GM18507 (cell line): ENCODE data around the gene TTC27.
"Not testable (repeated sequence)": the region's sequence is repeated elsewhere in the genome, so short reads cannot be mapped to it uniquely, and the experiment has no call there.

Source experiments
- DNase-seq: peaks from one replicate; pipeline ENCODE4 v3.0.0; 2011; ENCODE audit warnings: low read depth; ENCODE audit not compliant: insufficient read length; ENCODE audit errors: extremely low spot score
- FAIRE-seq: peaks from 2 replicates; lab custom pipeline; 2011; peaks lifted over from hg19 to GRCh38; lab: Jason Lieb, UNC

Gene TTC27

DNA sequence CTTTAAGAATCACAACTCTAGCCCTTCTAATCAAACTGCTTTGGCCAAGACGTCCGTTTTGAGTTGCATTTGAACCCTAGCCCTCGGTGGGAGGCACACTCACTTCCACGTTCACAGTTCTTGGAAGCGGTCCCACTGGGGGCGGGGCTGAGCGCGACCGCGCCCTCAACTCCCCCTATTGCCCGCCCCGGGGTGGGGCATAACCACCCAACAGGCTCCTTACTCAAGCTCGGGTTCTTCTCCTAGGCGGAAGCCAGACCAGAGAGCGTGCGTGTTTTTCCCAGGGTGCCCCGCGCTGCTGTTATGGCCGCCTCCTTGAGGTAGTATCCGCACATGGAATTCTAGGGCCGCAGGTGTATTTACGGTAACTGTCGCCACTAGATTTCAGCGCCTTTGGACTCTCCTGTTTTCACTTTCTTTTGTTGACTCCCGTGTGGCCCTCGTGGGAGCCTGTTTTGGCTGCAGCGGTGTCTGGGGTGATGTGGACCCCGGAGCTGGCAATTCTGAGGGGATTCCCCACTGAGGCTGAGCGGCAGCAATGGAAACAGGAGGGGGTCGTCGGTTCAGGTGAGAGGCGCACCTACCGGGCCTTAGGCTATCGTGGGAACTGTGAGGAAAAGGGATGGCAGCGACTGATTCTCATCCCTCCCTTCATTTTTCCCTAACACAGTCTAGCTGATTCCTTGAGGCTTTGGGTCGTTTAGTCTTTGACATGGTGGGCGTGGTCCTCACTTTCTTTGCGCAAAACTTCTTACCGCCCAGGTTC, at the start of gene TTC27:
TTC27 (plus strand) TSS at position 237 of the 766 bp plus-strand sequence; CDS start at position 480, 243 bp downstream.
- DNase-seq (peak; percentile 88), FAIRE-seq (peak; percentile 98)

DNA sequence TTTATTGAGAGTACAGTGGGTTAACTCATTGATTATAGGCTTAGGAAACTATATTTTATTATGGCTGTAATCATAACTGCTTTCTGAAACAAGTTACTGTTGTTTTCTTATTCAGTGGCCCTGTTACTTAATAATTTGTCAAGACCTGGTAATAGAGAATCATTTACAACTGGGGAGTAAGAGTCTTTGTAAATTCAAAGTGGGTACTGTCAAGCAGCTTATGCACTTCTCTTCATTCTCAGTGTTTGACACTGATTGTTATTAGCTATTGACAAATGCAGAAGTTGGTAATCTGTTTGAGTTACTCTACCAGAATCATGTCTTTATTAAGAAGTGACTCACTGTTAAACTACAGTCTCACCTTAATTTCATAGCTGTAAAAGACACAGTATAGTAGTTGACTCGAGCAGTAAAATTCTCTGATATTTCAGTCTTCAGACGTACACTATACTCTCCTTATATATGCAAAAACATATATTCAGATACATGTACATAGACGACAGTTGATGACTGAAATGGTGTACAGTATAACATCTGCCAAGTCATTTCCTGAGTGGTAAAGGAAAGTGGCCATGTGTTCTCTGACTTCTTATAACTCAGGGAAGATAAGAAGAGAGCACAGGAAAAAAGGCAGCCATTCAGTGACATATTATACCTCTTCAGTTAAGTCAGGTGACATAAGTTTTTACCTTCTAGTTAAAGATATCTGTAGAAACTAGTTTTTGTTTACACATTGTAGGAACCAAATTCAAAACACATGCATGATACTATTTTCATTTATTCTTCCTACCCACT, 36.0 kb upstream of the TTC27 start:
- DNase-seq, result no peak
- FAIRE-seq, result peak; percentile 29

DNA sequence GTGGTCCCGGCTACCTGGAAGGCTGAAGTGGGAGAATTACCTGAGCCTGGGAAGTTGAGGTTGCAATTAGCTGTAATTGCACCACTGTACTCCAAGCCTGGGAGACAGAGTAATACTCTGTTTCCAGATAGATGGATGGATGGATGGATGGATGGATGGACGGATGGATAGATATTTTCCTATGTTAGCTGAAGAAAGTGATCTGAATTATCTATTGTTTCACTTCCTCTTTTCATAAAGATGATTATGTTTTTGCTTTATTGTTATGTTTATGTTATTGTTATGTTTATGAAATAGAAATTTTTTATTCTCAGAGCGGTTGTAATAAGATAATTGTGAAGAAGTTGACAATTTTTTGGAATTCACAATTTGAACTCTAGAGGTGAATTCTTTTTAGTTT, 33.3 kb upstream of the TTC27 start:
- no peak for FAIRE-seq

DNA sequence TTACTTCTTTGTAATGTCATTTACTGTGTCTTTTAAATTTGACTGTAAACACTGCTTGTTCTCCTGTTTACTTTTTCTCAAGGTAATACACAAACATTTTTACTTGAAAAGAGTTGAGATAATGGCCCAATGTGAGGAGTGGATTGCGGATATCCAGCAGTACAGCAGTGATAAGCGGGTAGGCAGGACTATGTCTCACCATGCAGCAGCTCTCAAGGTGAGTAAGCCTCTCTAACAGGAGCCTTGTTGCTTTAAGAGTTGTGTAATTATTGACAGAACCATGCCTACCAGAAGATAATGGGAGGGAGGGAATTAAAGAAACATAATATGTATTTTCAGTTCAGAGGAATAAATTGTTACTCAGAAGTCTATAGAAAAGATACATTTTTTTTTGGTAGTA, 16.5 kb upstream of the TTC27 start:
- no peak for DNase-seq
- no peak for FAIRE-seq

More for the DNA sequence above, 33.3 kb upstream of the TTC27 start:
- no peak for DNase-seq

DNA sequence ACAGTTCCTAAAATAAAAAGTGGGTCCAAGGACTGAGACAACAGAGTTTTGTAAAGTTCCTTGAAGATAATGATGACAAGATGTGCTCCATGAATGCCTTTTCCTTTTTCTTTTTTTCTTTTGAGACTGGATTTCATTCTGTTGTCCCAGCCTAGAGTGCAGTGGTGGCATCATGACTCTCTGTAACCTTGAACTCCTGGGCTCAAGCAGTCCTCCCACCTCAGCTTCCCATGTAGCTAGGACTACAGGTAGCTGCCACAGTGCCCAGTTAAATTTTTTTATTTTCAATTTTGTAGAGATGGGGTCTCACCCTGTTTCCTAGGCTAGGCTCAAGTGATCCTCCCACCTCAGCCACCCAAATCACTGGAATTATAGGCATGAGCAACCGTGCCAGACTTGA, 16.1 kb upstream of the TTC27 start:
- DNase-seq (no peak), FAIRE-seq (no peak)

DNA sequence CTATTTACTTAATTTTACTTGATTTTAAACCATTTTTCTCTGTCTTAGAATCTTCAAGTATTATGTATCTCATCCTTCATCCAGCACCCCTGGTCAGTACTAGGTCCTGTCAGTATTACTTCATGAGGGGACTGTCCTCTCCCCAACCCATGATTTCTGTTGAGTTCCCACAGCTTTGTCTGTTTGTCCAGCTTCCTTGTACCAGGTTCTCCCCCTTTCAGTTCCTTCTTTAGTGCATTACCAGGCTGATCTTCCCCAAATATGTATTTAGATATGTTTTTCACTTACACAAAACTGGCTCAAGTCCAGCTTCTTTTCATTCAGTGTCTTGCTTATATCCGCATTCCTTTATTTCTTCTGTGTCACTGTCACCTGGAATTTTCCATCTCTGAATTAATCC, 13.8 kb upstream of the TTC27 start:
- FAIRE-seq, result no peak

DNA sequence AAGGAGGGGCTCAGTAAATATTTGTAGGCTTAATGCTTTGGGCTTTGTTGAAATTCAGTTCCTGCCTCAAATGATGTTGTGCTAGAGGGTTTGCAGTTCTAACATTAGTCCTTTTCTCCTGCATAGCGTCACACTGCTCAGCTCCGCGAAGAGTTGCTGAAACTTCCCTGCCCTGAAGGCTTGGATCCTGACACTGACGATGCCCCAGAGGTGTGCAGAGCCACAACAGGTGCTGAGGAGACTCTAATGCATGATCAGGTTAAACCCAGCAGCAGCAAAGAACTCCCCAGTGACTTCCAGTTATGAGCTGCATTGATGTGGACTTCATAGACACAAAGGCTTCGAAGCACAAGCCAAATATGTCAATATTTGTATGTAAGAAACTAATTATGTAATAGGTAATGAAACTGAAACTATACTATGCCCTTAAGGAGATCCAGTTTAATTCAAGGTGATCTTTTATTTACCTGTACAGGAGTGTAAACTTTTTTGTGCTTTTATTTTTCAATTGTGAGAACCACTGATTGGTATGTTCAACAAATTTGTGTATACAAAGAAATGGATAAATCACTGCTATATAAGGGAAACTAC, 10.2 kb upstream of the TTC27 start:
- DNase-seq (no peak), FAIRE-seq (no peak)

More for the DNA sequence above, 13.8 kb upstream of the TTC27 start:
- DNase-seq, result no peak

DNA sequence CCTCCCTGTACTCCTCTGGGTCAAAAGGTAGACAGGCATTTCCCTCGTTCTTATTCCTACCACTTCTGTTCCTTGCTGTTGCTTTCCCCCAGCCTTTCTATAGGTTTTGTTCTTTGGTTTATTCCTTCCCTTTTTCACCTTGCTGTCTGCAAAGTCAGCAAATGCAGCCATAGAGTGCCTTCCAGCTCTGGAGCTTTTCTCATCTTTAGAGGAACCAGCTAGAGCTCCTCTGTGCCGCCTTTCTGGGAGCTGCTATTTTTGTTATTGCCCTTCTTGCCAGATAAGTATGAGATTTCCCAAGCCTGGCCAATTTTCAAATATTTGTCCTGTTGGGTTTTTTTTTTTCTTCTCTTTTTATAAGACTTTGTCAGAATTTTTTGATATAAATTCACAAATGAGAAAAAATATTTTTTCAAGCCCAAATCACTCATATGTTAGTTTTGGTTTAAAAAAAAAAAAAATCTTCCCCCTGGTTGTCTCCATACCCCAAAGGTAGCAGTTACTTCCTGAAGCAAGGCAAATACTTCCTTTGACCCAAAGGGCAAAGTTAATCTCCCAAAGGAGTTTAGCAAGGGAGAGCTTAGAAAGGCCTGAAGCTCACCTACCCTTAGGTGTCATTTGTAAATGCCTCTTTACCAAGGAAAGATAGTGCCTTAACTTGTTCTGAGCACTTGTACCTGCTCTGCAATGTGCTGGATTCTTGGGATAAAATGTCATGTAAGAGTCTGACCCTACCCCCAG, 5.1 kb upstream of the TTC27 start:
- DNase-seq (no peak), FAIRE-seq (no peak)

DNA sequence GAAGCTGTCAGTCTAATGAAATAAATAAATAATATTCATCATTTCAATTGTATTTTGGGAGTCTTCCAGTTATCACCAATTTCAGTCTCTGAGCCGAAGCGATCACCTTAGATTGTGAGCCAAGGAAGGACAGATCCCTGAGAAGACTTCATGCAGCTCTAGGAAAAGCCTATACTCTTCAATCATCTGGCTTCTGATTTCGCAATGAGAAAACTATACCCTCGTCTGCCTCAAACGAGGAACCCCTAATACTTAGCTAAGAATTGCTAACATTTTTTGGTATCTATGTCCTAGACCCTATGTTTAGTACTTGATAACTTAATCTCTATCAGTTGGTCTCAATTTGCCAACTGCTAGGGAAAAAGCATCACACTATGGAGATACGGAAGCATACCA, 4.5 kb upstream of the TTC27 start:
- DNase-seq, result no peak
- no peak for FAIRE-seq

DNA sequence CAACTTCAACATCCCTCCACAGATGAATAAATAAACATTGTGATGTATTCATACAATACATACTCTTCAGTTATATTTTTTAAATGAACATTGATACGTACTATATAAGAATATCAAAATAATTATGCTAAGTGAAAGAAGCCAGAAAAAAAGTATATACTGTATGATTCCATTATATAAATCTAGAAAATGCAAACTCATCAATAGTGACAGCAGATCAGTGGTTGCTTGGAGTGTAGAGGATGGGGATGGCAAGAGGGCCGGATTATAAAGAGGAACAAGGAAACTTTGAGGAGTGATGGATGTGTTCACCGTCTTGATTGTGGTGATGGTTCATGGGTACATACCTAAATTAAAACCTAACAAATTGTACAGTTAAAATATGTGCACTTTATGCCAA, 3.0 kb upstream of the TTC27 start:
- FAIRE-seq (no peak), DNase-seq (no peak)

DNA sequence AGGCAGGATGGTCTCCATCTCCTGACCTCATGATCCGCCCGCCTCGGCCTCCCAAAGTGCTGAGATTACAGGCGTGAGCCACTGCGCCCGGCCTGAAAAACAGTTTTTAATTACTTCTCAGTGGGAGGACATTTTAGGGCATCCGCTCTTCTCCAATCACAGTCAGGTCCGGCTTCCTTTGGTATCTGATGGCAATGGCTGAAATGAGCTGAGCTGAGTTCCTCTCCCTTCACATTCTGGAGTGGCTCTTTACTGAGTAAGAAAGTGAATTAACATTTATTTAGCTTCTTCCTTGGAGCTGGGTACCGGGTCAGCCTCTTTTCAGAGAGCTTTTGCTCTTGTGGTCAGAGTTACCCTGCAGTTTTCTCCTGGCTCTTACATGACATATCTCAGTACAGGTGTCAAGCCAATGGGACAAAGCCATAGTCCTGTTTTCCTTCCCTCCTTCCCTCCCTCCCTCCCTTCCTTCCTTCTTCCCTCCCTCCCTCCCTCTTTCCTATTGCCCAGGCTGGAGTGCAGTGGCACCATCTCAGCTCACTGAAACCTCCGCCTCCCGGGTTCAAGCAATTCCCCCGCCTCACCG, 1.1 kb upstream of the TTC27 start:
- DNase-seq, result no peak
- no peak for FAIRE-seq

DNA sequence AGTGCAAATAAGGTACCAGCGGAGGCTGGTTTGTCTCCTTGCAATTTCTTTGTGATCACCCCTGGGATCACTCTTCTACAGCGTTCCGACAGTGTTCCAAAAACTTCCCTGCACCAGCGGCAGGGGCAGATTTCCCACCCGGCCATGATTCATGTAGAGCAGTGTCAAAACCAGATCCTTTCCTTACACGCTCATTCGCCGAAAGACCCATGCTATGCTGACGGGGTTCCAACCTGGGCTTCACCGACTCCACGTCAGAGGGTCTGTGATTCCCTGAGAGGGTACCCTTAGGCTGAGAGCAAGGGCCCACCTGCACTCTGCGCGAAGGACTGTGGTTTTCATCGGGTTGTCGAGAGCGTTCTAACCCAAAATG, 423 bp upstream of the TTC27 start:
- DNase-seq (no peak), FAIRE-seq (no peak)

DNA sequence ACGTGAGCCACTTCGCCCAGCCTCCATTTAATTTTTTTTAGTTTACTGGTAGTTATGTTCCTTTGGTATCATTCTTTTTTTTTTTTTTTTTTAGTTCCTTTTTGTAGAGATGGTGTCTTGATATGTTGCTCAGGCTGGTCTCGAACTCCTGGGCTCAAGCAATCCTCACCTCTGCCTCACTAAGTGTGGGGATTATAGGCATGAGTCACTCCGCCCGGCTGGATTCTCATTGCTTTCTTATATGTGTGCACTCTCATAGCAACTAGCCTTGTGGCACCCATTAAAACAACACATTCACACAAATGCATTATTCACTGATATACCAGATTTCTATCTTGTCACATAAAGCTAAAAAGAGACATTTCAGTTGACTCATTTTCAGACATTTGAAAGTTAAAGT, 4.2 kb downstream of the TTC27 start:
- FAIRE-seq, result no peak
- DNase-seq, result no peak

DNA sequence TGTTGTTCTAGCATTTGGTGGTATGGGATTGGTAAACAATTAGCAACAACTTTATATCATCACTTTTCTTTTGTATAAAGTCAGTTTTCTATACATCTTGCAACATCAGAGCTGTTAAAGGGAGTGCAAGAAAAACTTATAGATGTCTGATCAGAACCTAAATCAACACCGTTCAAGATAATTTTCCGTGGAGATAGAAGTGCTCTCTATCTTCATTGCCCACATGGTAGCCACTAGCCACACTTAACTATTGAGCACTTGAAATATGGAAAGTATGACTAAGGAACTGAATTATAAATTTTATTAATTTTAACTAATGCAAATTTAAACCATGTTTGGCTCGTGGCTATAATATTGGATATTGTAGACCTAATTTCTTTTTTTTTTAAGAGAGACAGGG, 5.2 kb downstream of the TTC27 start:
- DNase-seq (no peak), FAIRE-seq (no peak)

DNA sequence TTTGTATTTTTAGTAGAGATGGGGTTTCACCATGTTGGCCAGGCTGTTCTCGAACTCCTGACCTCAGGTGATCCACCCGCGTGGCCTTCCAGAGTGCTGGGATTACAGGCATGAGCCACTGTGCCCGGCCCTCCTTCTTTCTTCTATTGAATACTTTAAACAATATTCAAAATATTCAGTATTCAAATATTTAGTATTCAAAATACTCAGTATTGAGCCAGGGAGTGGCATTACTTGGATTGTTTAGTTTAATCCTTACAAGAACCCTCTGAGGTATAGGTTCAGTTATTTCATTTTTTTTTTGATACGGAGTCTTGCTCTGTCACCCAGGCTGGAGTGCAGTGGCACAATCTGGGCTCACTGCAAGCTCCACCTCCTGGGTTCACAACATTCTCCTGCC, 10.7 kb downstream of the TTC27 start:
- FAIRE-seq, DNase-seq: not testable (repeated sequence)

DNA sequence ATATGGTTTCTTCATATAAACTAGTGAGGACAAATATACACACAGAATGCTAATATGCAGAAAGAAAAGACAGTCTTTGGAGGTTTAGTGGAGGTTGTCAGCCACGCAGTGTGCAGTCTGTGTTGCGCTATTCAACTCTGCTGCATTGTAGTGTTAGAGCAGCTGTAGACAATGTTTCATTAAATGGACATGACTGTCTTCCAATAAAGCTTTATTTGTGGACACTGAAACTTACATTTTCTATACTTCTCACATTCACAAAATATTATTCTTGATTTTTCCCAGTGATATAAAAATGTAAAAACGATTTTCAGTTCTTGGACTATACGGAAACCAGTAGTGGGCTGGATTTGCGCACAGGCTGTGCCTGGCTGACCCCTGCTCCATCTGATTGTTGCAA, 13.3 kb downstream of the TTC27 start:
- FAIRE-seq, result no peak

DNA sequence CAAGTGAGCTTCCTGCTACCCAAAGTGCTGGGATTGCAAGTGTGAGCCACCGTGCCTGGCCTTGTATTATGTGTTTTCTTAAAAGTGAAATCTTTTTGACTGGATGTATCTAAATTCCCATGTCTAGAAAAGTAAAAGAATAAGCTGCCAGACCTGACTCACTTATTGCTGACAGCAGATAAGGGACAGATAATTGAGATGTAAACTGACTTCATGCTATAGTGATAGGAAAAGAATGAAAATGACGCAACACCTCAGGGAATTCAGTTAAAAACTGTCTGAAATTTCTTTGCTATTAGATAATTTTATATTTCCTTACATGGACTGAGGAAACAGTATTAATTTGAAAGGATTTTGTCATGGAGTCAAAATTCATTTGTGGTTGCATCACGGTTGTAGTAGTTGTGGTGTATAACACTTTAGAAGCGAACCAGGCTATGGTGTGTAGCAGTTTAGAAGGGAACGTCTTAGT, 19.4 kb downstream of the TTC27 start:
- DNase-seq (no peak), FAIRE-seq (no peak)

More for the DNA sequence above, 13.3 kb downstream of the TTC27 start:
- no peak for DNase-seq

DNA sequence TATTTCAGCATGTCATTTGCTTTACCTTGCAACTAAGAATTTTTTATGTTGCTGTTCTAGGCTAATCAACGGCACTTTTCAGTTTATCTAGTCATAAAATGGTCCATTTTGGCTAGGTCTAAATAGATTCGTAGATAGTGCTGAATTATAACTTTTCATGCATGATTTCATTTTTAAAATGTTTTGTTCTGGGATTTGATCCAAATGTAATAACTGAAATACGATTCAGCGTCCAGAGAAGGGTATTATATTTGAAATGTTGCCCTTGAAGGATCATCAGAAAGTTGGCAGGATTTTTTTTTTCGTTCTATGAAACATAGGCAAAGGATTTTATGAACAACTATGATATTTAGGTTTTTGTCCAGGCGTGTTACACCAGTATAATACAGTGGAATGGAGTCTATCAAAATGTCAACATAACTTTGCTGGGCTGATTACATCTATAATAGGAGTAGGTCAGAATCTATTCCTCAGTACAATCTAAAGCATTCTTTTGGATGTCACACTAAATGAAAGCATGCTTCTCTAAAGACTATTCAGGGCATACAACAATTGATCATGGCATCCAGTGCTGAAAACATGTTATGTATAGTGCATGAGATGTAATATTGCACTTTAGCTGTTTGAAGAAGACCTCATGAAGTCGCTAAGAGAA, 24.8 kb downstream of the TTC27 start:
- DNase-seq (no peak), FAIRE-seq (no peak)

DNA sequence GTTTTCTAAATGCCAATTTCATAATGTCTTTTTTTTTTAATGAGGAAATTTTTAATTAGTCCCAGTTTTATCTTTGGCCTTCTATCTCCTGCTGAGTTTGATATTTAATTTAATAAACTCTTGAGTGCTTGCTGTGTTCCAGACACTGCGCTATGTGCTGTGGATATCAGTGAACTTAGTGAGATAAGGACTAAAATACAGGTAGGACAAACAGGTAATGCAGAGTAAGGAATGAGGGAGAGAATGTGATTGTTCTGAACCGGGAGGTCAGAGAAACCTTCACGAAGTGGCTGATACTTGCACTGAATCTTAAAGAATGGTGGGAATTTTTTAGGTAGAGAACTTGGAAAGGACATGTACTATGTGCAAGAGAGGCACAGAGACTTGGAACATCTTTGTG, 28.2 kb downstream of the TTC27 start:
- FAIRE-seq (no peak), DNase-seq (no peak)
